Measurements from ENCODE around the gene DYSF.

- TF ChIP-seq CTCF (conservative IDR thresholded peaks at IDR 0.05; ENCODE audit: low read depth, low read length) (no peak), EZH2 (IDR thresholded peaks at IDR 0.05; ENCODE audit: borderline replicate concordance, low read depth, low read length, poor library complexity, severe bottlenecking) (no peak)
These were observed 146.4 kb downstream of the DYSF start for GRCh38 chr2:71599646-71600236.
